PC-9 (cell line): ENCODE results near the gene B4GALT3. TPM values are rescaled to one million over a fixed set of nuclear protein-coding genes. Genes with fewer than 3 reads are reported as not detected.

ENCODE experiments used
- BruUV-seq: library from RNA; stranded (reverse); fragments of 400-500 nt; replicated peaks from 2 replicates; lab custom pipeline; 2021; lab: Mats Ljungman, UMichigan
- CTCF ChIA-PET: fragments of 300-600 bp; sonication (Branson Sonifier 250); formaldehyde crosslinking; loops from one replicate; lab custom pipeline; 2022; ENCODE audit warnings: antibody characterized with exemption; lab: Charles Lee
- POLR2A ChIA-PET: fragments of 300-600 bp; sonication (Branson Sonifier 250); formaldehyde crosslinking; loops from one replicate; lab custom pipeline; 2022; ENCODE audit warnings: antibody characterized with exemption; ENCODE audit not compliant: unreplicated experiment; lab: Charles Lee
- DNase-seq, 2 experiments: peaks; one replicate each; pipeline versions ENCODE4 v3.0.0 to v3.0.0-alpha.2; 2015 to 2022; ENCODE audit warnings: mixed read lengths in 1 of 2
- H2AFZ ChIP-seq: fragments of 200-600 bp; sonication (generic); 2 replicates; pipeline ENCODE4 v1.8.1; 2017; ENCODE audit warnings: antibody characterized with exemption
- H3F3A ChIP-seq: fragments of 200-600 bp; sonication (generic); 2 replicates; pipeline ENCODE4 v1.8.1; 2017; ENCODE audit warnings: antibody characterized with exemption, mild to moderate bottlenecking, low read depth; ENCODE audit not compliant: insufficient read depth
- H3K27ac ChIP-seq: fragments of 200-600 bp; sonication (generic); 2 replicates; pipeline ENCODE4 v1.6.1; 2016; ENCODE audit warnings: mixed run types
- H3K27me3 ChIP-seq: fragments of 200-600 bp; sonication (generic); 2 replicates; pipeline ENCODE4 v1.6.1; 2016; ENCODE audit warnings: low read depth, mixed run types; ENCODE audit not compliant: insufficient read depth
- H3K36me3 ChIP-seq: fragments of 200-600 bp; sonication (generic); 2 replicates; pipeline ENCODE4 v1.6.1; 2016; ENCODE audit warnings: low read depth, mixed run types
- H3K4me1 ChIP-seq: fragments of 200-600 bp; sonication (generic); replicated peaks from 2 replicates; pipeline ENCODE4 v1.6.1; 2016; ENCODE audit warnings: mixed run types; ENCODE audit not compliant: insufficient read depth
- H3K4me2 ChIP-seq: fragments of 200-600 bp; sonication (generic); 2 replicates; pipeline ENCODE4 v1.6.1; 2017; ENCODE audit warnings: mixed run types
- H3K4me3 ChIP-seq: fragments of 200-600 bp; sonication (generic); 2 replicates; pipeline ENCODE4 v1.6.1; 2016; ENCODE audit warnings: mixed run types
- H3K79me2 ChIP-seq: fragments of 200-600 bp; sonication (generic); 2 replicates; pipeline ENCODE4 v1.6.1; 2017; ENCODE audit warnings: low read depth, mixed run types
- H3K9me2 ChIP-seq: fragments of 200-600 bp; sonication (generic); 2 replicates; pipeline ENCODE4 v1.8.1; 2017; ENCODE audit warnings: mild to moderate bottlenecking; ENCODE audit not compliant: insufficient read depth
- H3K9me3 ChIP-seq: fragments of 200-600 bp; sonication (generic); 2 replicates; pipeline ENCODE4 v1.8.1; 2016; ENCODE audit warnings: low read depth; ENCODE audit not compliant: insufficient read depth
- H4K20me1 ChIP-seq: fragments of 200-600 bp; sonication (generic); 2 replicates; pipeline ENCODE4 v1.8.1; 2017; ENCODE audit not compliant: insufficient read depth
- EZH2 ChIP-seq: fragments of 200-600 bp; sonication (generic); IDR thresholded peaks from 2 replicates; pipeline ENCODE4 v1.8.0; 2017; ENCODE audit warnings: antibody characterized with exemption, low read depth
- intact Hi-C: fragments of 100-400 bp; cut with micrococcal nuclease; formaldehyde crosslinking; loops from one replicate; pipeline ENCODE4 v1.10.0; 2022; ENCODE audit not compliant: unreplicated experiment
- microRNA-seq: library from miRNA; unstranded; fragments of <30 nt; microRNA quantifications from one replicate; pipeline ENCODE4 v1.2.0, GENCODE V29; 2021; ENCODE audit warnings: borderline number of aligned reads, borderline replicate concordance
- total RNA-seq: library from RNA; stranded (reverse); gene quantifications from 2 replicates; pipeline ENCODE4 v1.2.3, GENCODE V29; 2021
- TF ChIP-seq, protein P1 (sequence below): fragments of 200-600 bp; sonication (generic); conservative IDR thresholded peaks from 2 replicates; pipeline ENCODE4 v1.6.1; 2017; ENCODE audit warnings: mixed run types, antibody characterized with exemption, mild to moderate bottlenecking, moderate library complexity

Gene B4GALT3
- total RNA-seq, 1 experiment from 2014 or later: 35.5 TPM

DNA sequence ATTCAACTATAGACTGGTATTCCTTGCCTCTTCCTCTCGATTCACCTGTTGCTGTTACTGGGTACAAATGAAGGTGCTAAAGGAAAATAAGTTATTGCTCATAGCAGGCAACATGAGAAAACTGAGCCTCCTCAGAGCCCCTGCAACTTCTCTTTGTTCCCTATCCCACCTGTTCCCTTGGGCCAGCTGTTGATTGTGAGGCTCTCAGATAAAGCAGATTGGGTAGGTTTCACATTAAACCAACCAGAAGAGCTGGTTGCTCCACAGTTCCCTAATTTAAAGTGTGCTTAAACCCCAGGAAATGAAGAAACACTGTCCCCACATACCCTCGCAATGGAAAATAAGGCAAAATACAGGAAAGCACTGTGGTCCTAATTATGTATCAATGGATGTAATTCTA is 49.7 kb downstream of the B4GALT3 start:
- BruUV-seq: no TSS peak
- ChIA-PET POLR2A (interaction anchor here (0.6 kb wide), 1 partner anchor 107 kb away, joined by 3 read pairs; the partner anchor contains the start of gene F11R), CTCF (no interaction called here)
- H2AFZ ChIP-seq: no peak overlapping the region
- peaks cover 28% of the 10 kb centered on the region for H3F3A ChIP-seq
- H3K27ac ChIP-seq: no peak overlapping the region
- no peaks in the 10 kb centered on the region for H3K9me2 ChIP-seq
- no peaks in the 10 kb centered on the region; the same call in 1 of the 2 replicates for H4K20me1 ChIP-seq
- TF ChIP-seq EZH2: no peak
- TF ChIP-seq, protein P1, sequence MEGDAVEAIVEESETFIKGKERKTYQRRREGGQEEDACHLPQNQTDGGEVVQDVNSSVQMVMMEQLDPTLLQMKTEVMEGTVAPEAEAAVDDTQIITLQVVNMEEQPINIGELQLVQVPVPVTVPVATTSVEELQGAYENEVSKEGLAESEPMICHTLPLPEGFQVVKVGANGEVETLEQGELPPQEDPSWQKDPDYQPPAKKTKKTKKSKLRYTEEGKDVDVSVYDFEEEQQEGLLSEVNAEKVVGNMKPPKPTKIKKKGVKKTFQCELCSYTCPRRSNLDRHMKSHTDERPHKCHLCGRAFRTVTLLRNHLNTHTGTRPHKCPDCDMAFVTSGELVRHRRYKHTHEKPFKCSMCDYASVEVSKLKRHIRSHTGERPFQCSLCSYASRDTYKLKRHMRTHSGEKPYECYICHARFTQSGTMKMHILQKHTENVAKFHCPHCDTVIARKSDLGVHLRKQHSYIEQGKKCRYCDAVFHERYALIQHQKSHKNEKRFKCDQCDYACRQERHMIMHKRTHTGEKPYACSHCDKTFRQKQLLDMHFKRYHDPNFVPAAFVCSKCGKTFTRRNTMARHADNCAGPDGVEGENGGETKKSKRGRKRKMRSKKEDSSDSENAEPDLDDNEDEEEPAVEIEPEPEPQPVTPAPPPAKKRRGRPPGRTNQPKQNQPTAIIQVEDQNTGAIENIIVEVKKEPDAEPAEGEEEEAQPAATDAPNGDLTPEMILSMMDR: no peak
- no peaks in the 10 kb centered on the region for H3K27me3 ChIP-seq
- peaks cover 17% of the 10 kb centered on the region for H3K79me2 ChIP-seq
- H3K36me3 ChIP-seq: 0 out of 2 replicates have a peak, but pooled peaks cover 18% of the 10 kb centered on the region
- intact Hi-C loops: no loop called here
- peaks cover 9% of the 10 kb centered on the region; the same call in 1 of the 2 replicates for H3K4me1 ChIP-seq
- H3K4me2 ChIP-seq: no peak overlapping the region
- H3K4me3 ChIP-seq: no peak overlapping the region
- DNase-seq: no peak
- H3K9me3 ChIP-seq: no peaks in the 10 kb centered on the region

DNA sequence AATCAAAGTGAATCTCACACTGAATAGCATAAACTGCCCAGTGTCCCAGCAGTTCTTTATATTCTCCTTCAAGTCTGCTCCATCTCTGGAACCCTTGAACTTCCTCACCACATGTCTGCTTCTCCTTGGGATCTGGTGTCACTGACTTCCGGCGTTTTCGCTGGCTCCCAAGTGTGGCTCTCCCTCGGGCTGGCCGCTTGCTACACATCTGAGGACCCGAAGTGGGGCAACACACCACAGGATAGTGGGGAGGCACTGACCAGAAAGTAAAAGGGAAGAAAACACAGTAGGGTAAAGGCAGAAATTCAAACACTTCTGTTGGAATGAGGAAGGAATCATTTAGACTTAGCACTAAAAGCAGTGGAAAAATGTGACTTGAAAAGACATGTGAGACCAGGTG is 54.3 kb downstream of the B4GALT3 start:
- peaks cover 26% of the 10 kb centered on the region; the same call in 1 of the 2 replicates for H3F3A ChIP-seq
- no peak overlapping the region for H3K4me2 ChIP-seq
- no peaks in the 10 kb centered on the region for H4K20me1 ChIP-seq
- H3K27ac ChIP-seq: no peak overlapping the region
- H3K9me3 ChIP-seq: no peaks in the 10 kb centered on the region
- no peak for DNase-seq
- H3K36me3 ChIP-seq: 0 out of 2 replicates have a peak, but pooled peaks cover 10% of the 10 kb centered on the region
- H3K79me2 ChIP-seq: peaks cover 12% of the 10 kb centered on the region; the same call in 1 of the 2 replicates
- no TSS peak for BruUV-seq
- TF ChIP-seq, protein P1: no peak
- TF ChIP-seq EZH2: no peak
- H3K4me3 ChIP-seq: no peak overlapping the region
- H3K9me2 ChIP-seq: no peaks in the 10 kb centered on the region
- ChIA-PET POLR2A (no interaction called here), CTCF (no interaction called here)
- intact Hi-C loops: no loop called here
- no peaks in the 10 kb centered on the region for H3K27me3 ChIP-seq
- no peak overlapping the region for H2AFZ ChIP-seq
- peaks cover 13% of the 10 kb centered on the region for H3K4me1 ChIP-seq

GRCh38 chr1:161121834-161122233 is 55.5 kb downstream of the B4GALT3 start:
- no peak for DNase-seq
- Histone ChIP-seq H2AFZ (no peak overlapping the region), H3K9me3 (no peaks in the 10 kb centered on the region), H4K20me1 (no peaks in the 10 kb centered on the region), H3K79me2 (peaks cover 23% of the 10 kb centered on the region), H3K4me1 (peaks cover 16% of the 10 kb centered on the region), H3K27me3 (no peaks in the 10 kb centered on the region), H3K36me3 (0 out of 2 replicates have a peak, but pooled peaks cover 2% of the 10 kb centered on the region), H3K4me2 (no peak overlapping the region), H3K4me3 (no peak overlapping the region), H3F3A (peaks cover 34% of the 10 kb centered on the region; the same call in 1 of the 2 replicates), H3K9me2 (no peaks in the 10 kb centered on the region), H3K27ac (no peak overlapping the region)
- BruUV-seq: no TSS peak
- intact Hi-C loops: no loop called here
- ChIA-PET POLR2A (no interaction called here), CTCF (no interaction called here)
- TF ChIP-seq, protein P1: no peak
- no peak for TF ChIP-seq EZH2

Small RNA genes within 50 kb of the gene (microRNA-seq; reads per million reads assigned to microRNA genes)
- not detected for gene MIR5187

Other genes with a start within 250 kb of the B4GALT3 start
- gene ITLN2, start 222.7 kb downstream of the B4GALT3 start, total RNA-seq: not detected in 2 replicates
- 99.9 and 117 TPM in 2 replicates for gene F11R, start 156.4 kb downstream of the B4GALT3 start, total RNA-seq
- 51.4 and 70.8 TPM in 2 replicates for gene TSTD1, start 138.5 kb downstream of the B4GALT3 start, total RNA-seq
- gene USF1, start 131.5 kb downstream of the B4GALT3 start, total RNA-seq: 34.8 and 43.2 TPM in 2 replicates
- 0.46 and 0.65 TPM in 2 replicates for gene ARHGAP30, start 107.6 kb downstream of the B4GALT3 start, total RNA-seq
- 8.8 and 9.0 TPM in 2 replicates for gene NECTIN4, start 87.9 kb downstream of the B4GALT3 start, total RNA-seq
- gene KLHDC9, start 79.1 kb downstream of the B4GALT3 start, total RNA-seq: 5.6 and 7.4 TPM in 2 replicates
- 68.2 and 74.4 TPM in 2 replicates for gene PFDN2, start 59.5 kb downstream of the B4GALT3 start, total RNA-seq
- 25.9 and 26.8 TPM in 2 replicates for gene NIT1, start 59.4 kb downstream of the B4GALT3 start, total RNA-seq
- 26.7 and 29.8 TPM in 2 replicates for gene DEDD, start 44.8 kb downstream of the B4GALT3 start, total RNA-seq
- gene UFC1, start 23.5 kb downstream of the B4GALT3 start, total RNA-seq: 74.2 and 74.9 TPM in 2 replicates
- gene USP21, start 18.0 kb downstream of the B4GALT3 start, total RNA-seq: 32.3 and 34.8 TPM in 2 replicates
- 23.1 and 26.4 TPM in 2 replicates for gene PPOX, start 11.1 kb downstream of the B4GALT3 start, total RNA-seq
- 0.08 TPM in 1 of 2 replicates, not detected in the other for gene ADAMTS4, start 21.5 kb upstream of the B4GALT3 start, total RNA-seq
- 99.5 and 107 TPM in 2 replicates for gene NDUFS2, start 24.9 kb upstream of the B4GALT3 start, total RNA-seq
- 1.3 TPM in 1 of 2 replicates, not detected in the other for gene FCER1G, start 37.8 kb upstream of the B4GALT3 start, total RNA-seq
- gene APOA2, start 46.1 kb upstream of the B4GALT3 start, total RNA-seq: not detected in 2 replicates
- gene TOMM40L, start 48.6 kb upstream of the B4GALT3 start, total RNA-seq: 4.3 and 6.7 TPM in 2 replicates
- not detected in 2 replicates for gene NR1I3, start 60.7 kb upstream of the B4GALT3 start, total RNA-seq
- not detected in 2 replicates for gene PCP4L1, start 81.2 kb upstream of the B4GALT3 start, total RNA-seq
- gene MPZ, start 132.5 kb upstream of the B4GALT3 start, total RNA-seq: 0.39 and 0.43 TPM in 2 replicates
- gene SDHC, start 136.9 kb upstream of the B4GALT3 start, total RNA-seq: 215 and 216 TPM in 2 replicates
- gene CFAP126, start 190.4 kb upstream of the B4GALT3 start, total RNA-seq: 1.5 TPM in 1 of 2 replicates, not detected in the other